GM08714 (cell line): ENCODE data around the gene DYNLL1.
"Not testable (repeated sequence)": the region's sequence is repeated elsewhere in the genome, so short reads cannot be mapped to it uniquely, and the experiment has no call there.

Source experiments
- H3K4me3 ChIP-seq: fragments of 200-500 bp; sonication (Bioruptor generic); 2 replicates; pipeline ENCODE4 v1.5.1; 2014; ENCODE audit warnings: mild to moderate bottlenecking, low read length, inconsistent platforms
- ZNF274 ChIP-seq: IDR thresholded peaks from 2 replicates; pipeline ENCODE4 v1.6.1; 2012; ENCODE audit warnings: mild to moderate bottlenecking, low read depth, low read length

Gene DYNLL1

GRCh38 chr12:120522568-120522967 lies 26.7 kb downstream of the DYNLL1 start:
- TF ChIP-seq ZNF274 = no peak

GRCh38 chr12:120528861-120529525 lies 33.1 kb downstream of the DYNLL1 start, which contains the start of gene COQ5:
Gene COQ5, minus strand, starts transcription at chr12:120529158. Its CDS starts 17 bp downstream, at chr12:120529141.
- TF ChIP-seq ZNF274 = no peak
- H3K4me3 ChIP-seq = peak within 1 kb of the TSS; percentile 91

More at GRCh38 chr12:120522568-120522967, 26.7 kb downstream of the DYNLL1 start:
- H3K4me3 ChIP-seq = no peak overlapping the region

GRCh38 chr12:120529641-120530417 lies 33.9 kb downstream of the DYNLL1 start:
- peak overlapping the region; percentile 91 for H3K4me3 ChIP-seq
- no peak for TF ChIP-seq ZNF274

- H3K4me3 ChIP-seq = not testable (repeated sequence)
Measured at GRCh38 chr12:120530418-120530761, 34.5 kb downstream of the DYNLL1 start.

- TF ChIP-seq ZNF274 = no peak
- no peak overlapping the region for H3K4me3 ChIP-seq
Measured at GRCh38 chr12:120532701-120533238, 36.9 kb downstream of the DYNLL1 start.

GRCh38 chr12:120534203-120534702 lies 38.3 kb downstream of the DYNLL1 start, which contains the start of gene RNF10:
Gene RNF10, plus strand, starts transcription at chr12:120534356. Its CDS starts 456 bp downstream, at chr12:120534812.
- no peak for TF ChIP-seq ZNF274
- H3K4me3 ChIP-seq = peak within 1 kb of the TSS; percentile 88

GRCh38 chr12:120534703-120535655 lies 39.1 kb downstream of the DYNLL1 start:
- peak overlapping the region; percentile 88 for H3K4me3 ChIP-seq
- TF ChIP-seq ZNF274 = no peak

- H3K4me3 ChIP-seq = peak overlapping the region; percentile 88
Measured at GRCh38 chr12:120536064-120536791, 40.3 kb downstream of the DYNLL1 start.

GRCh38 chr12:120537856-120538220 lies 41.9 kb downstream of the DYNLL1 start:
- no peak for TF ChIP-seq ZNF274
- H3K4me3 ChIP-seq = peak overlapping the region; percentile 16; the same call in 1 of the 2 replicates

More at GRCh38 chr12:120536064-120536791, 40.3 kb downstream of the DYNLL1 start:
- TF ChIP-seq ZNF274 = no peak

GRCh38 chr12:120538281-120539156 lies 42.6 kb downstream of the DYNLL1 start:
- H3K4me3 ChIP-seq = peak overlapping the region; percentile 6; the same call in 1 of the 2 replicates
- no peak for TF ChIP-seq ZNF274

- no peak overlapping the region for H3K4me3 ChIP-seq
- TF ChIP-seq ZNF274 = no peak
Measured at GRCh38 chr12:120539303-120539702, 43.4 kb downstream of the DYNLL1 start.

GRCh38 chr12:120540445-120540844 lies 44.5 kb downstream of the DYNLL1 start:
- no peak for TF ChIP-seq ZNF274

More at GRCh38 chr12:120540445-120540844, 44.5 kb downstream of the DYNLL1 start:
- H3K4me3 ChIP-seq = no peak overlapping the region
